T-helper 1 cell treated with Interleukin-12 subunit alpha and Interleukin-12 subunit beta and Interleukin-4 antibody, amounts not matched to agents 30 μg/mL and 1 μg/mL, for 36 hours (primary cell): ENCODE data around the gene VIT.

ENCODE experiments used
- H3K27ac Mint-ChIP-seq: one replicate; pipeline ENCODE4 v1.8.0; 2021; ENCODE audit warnings: mild to moderate bottlenecking, mixed read lengths
- H3K27me3 Mint-ChIP-seq: one replicate; pipeline ENCODE4 v1.8.0; 2021; ENCODE audit warnings: low read depth, mixed read lengths
- H3K36me3 Mint-ChIP-seq: one replicate; pipeline ENCODE4 v1.8.0; 2021; ENCODE audit warnings: low read depth, mixed read lengths
- H3K4me1 Mint-ChIP-seq: one replicate; pipeline ENCODE4 v1.8.0; 2021; ENCODE audit warnings: low read depth, mixed read lengths
- H3K4me3 Mint-ChIP-seq: one replicate; pipeline ENCODE4 v1.8.0; 2021; ENCODE audit warnings: mild to moderate bottlenecking, moderate library complexity, mixed read lengths
- H3K9me3 Mint-ChIP-seq: one replicate; pipeline ENCODE4 v1.8.0; 2021; ENCODE audit warnings: mixed read lengths

The VIT gene

DNA sequence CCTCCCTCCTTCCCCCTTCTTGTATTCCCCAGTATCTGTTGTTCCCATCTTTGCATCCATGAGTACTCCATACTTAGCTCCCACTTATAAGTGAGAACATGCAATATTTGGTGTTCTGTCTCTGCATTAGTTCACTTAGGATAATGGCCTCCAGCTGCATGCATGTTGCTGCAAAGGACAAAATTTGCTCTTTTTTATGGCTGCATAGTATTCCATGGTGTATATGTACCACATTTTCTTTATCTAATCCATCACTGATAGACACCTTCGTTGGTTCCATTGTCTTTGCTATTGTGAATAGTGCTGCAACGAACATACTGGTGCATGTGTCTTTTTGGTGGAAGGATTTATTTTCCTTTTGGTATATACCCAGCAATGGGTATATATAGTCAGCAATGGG, 47.4 kb downstream of the VIT start:
- Mint-ChIP-seq H3K27ac (no peak overlapping the region), H3K4me1 (no peaks in the 10 kb centered on the region), H3K4me3 (no peak overlapping the region)

DNA sequence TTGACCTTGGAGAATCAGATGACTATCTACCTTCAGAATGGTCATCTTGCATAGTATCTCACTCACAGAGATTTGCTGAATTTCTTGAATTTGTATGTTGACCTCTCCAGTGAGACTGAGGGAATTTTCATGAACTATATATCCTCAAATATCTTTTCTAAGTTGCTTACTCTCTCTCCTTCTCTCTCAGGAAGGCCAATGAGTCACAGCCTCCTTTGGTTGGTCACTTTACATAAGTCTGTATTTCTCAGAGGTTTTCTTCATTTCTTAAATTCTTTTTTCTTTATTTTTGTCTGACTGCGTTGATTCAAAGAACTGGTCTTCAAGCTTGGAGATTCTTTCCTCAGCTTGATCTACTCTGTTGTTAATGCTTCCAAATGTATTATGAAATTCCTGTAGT, 51.7 kb downstream of the VIT start:
- H3K4me3 Mint-ChIP-seq: no peak overlapping the region
- H3K36me3 Mint-ChIP-seq: no peaks in the 10 kb centered on the region
- H3K27me3 Mint-ChIP-seq: peaks cover 44% of the 10 kb centered on the region
- no peak overlapping the region for H3K27ac Mint-ChIP-seq
- H3K9me3 Mint-ChIP-seq: no peaks in the 10 kb centered on the region
- H3K4me1 Mint-ChIP-seq: no peaks in the 10 kb centered on the region

More for the DNA sequence above, 47.4 kb downstream of the VIT start:
- Mint-ChIP-seq H3K9me3 (no peaks in the 10 kb centered on the region), H3K36me3 (no peaks in the 10 kb centered on the region), H3K27me3 (peaks cover 64% of the 10 kb centered on the region)

DNA sequence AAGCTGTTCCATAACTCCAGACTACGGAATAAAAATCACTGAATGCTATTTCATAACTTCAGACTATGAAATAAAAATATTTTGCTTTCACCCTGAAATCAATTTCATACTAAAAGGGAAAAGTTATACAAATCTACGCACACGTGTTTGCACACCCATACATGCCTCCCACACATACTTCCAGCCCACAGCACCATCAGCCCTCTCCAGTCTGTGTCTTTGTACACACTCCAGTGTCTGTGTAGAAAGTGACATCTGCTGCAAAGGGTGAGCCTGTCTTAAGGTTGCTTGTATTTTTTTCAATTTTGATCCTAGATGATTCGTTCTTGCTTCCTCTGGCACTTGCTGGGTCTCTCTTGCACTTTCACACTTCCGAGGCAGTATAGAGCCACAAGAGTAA, 53.6 kb downstream of the VIT start:
- Mint-ChIP-seq H3K36me3 (no peaks in the 10 kb centered on the region), H3K9me3 (no peaks in the 10 kb centered on the region), H3K4me1 (no peaks in the 10 kb centered on the region), H3K27ac (no peak overlapping the region), H3K4me3 (no peak overlapping the region), H3K27me3 (peaks cover 31% of the 10 kb centered on the region)

DNA sequence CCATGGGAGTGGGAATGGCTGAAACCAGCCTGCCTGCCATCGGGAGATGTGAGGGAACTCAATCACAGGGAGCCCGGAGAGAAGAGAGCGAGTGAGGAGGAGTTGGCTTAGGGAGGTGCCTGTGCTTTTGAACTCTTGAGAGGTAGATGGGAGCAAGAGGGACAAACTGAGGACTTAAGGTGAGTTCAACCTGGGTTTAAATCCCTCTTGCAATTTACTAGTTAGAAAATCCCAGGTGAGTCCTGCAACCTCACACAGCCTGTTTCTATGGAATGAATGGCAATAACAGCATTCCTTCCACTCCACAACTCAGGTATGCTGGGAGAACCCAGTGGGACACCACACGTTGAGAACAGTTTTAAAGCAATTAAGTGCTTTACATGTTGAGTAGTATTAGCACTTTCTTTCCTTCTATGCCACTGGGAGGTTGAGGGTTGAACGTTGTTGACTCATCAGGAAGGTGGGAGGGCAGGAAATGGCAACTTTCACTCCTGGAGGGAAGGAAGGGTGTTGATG, 57.3 kb downstream of the VIT start:
- no peak overlapping the region for H3K4me3 Mint-ChIP-seq

DNA sequence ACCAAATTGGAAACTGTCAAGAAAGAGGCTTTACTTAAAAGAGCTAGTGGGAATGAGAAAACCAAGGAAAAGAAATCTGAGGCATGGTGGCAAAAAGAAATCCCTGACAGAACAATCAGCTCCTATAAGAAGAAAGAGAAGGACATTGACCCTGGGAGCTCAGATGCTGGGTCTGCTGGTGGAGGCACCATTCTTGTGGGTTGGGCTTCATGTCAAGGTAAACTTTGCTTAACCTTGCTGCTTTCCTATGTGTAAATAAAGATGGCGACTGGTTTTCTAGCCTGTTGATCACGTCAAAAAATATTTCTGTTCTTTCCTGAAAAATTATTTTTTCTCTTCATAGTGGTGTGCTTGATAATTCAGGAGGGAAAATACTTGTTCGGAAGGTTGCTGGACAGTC, 58.1 kb downstream of the VIT start:
- H3K27ac Mint-ChIP-seq: no peak overlapping the region
- H3K27me3 Mint-ChIP-seq: peaks cover 5% of the 10 kb centered on the region
- H3K4me3 Mint-ChIP-seq: no peak overlapping the region
- H3K4me1 Mint-ChIP-seq: no peaks in the 10 kb centered on the region
- no peaks in the 10 kb centered on the region for H3K36me3 Mint-ChIP-seq
- H3K9me3 Mint-ChIP-seq: no peaks in the 10 kb centered on the region

More for the DNA sequence above, 57.3 kb downstream of the VIT start:
- no peaks in the 10 kb centered on the region for H3K4me1 Mint-ChIP-seq
- H3K27ac Mint-ChIP-seq: no peak overlapping the region
- H3K36me3 Mint-ChIP-seq: no peaks in the 10 kb centered on the region
- peaks cover 9% of the 10 kb centered on the region for H3K27me3 Mint-ChIP-seq
- no peaks in the 10 kb centered on the region for H3K9me3 Mint-ChIP-seq

DNA sequence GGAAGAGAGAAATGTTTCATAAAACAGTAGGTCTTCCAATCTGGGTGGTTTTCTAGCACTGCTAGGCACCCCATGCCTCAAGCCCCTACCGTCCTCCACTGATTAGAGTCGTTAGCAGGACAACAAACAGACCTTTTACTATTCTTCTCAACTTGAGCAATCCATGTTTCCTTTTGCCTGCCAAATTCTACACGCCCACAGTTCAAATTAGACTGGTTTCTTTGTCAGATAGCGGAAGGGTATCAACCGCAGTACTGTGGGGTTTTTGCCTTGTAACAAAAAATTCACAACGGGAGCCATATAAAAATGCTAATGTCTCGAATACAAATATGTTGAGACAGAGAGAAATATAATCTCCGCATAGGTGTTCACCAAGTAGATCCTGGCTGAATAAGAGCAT, 59.9 kb downstream of the VIT start:
- Mint-ChIP-seq H3K4me3 (no peak overlapping the region), H3K27me3 (peaks cover 5% of the 10 kb centered on the region), H3K4me1 (no peaks in the 10 kb centered on the region), H3K36me3 (no peaks in the 10 kb centered on the region), H3K27ac (no peak overlapping the region), H3K9me3 (no peaks in the 10 kb centered on the region)

DNA sequence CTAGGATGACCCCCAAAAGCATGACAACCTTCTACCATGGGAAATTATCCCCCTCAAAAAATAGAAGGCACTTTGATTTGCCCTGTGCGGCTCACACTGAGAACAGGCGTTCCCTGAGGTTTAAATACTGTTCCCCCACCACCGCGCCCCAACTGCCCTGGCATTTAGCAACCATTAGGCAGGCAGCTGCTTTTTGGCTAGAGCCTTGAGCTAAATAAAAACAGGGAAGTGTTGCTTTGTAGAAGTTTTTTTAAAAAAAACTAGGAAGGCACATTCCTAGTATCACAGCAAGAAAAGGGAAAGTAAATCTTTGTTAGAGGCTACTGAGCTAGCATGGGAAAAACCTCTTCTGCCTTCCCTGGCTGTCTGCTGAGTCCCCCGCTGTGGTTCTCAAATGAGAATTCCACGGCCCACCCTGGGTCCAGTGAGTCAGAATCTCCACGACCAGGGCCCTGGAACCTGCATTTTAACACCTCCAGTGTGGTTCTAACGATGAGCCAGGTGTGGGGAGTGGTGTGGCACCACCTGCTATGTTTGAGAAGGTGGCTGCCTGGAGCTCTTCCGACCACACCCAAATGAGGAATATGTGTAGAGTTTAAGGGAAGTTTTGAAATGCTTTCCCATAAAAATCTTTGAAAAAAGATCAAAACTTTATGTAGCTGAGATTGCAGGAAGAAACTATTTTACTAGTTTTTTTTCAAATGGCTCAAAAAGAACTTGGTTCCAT, 66.4 kb downstream of the VIT start:
- H3K36me3 Mint-ChIP-seq: no peaks in the 10 kb centered on the region

DNA sequence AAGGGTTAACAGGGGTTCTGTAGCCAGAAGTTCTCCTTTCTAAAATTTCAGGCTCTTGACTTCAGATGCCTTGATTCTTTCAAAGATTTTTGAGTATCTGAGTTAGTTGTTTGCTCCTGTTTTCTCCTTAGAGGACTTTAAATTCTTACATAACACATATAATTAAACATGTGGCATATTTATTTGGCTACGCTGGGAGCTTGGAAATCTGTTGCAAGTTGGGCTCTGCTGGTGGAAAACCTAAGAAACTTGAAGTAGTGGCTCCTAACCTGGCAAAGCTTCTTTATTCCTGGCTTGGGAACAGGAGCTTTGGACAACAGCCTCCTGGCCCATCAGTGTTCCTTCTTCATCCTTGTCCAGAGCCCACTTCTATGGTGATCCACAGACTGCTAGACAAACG, 72.6 kb downstream of the VIT start:
- peaks cover 8% of the 10 kb centered on the region for H3K27me3 Mint-ChIP-seq
- H3K36me3 Mint-ChIP-seq: no peaks in the 10 kb centered on the region
- H3K4me1 Mint-ChIP-seq: peaks cover 4% of the 10 kb centered on the region
- H3K27ac Mint-ChIP-seq: no peak overlapping the region
- peaks cover 4% of the 10 kb centered on the region for H3K9me3 Mint-ChIP-seq
- H3K4me3 Mint-ChIP-seq: no peak overlapping the region

More for the DNA sequence above, 66.4 kb downstream of the VIT start:
- Mint-ChIP-seq H3K27ac (no peak overlapping the region), H3K4me1 (no peaks in the 10 kb centered on the region), H3K4me3 (no peak overlapping the region), H3K27me3 (peaks cover 5% of the 10 kb centered on the region), H3K9me3 (peaks cover 4% of the 10 kb centered on the region)

DNA sequence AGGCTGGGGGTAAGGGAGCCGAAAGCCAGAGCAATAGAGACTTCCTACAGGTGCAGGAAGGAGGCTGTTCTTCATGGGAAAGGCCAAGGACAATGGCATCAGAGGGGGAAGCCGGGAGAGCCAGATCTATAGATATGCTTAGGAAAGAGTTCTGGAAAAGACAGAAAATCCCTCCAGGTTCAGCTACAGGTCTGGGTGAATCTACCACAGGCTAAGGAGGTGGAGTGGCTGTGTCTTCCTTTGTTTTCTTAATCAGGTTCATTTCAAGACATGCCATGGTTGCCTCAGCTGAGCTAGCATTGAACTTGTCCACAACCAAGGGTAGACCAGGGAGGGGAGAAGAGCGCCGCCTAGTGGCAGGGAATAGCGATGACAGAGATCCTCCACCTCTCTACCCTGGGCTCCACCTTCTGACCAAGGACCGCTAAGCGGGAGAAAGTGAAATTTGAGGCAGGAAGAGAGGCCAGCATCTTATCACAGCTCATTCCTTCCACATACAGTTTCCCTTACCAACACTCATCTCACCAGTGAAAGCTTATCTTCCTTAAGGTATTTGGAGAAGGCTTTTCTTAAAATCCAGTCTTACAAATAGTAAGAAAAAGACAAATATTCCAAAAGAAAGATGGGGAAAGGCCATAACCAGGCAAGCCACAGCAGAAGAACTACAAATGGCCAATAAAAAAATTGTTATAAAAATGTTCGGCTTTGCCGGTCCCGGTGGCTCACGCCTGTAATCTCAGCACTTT, 74.2 kb downstream of the VIT start:
- Mint-ChIP-seq H3K27ac (no peak overlapping the region), H3K36me3 (no peaks in the 10 kb centered on the region), H3K4me3 (no peak overlapping the region), H3K27me3 (peaks cover 11% of the 10 kb centered on the region), H3K4me1 (peaks cover 4% of the 10 kb centered on the region), H3K9me3 (no peaks in the 10 kb centered on the region)

DNA sequence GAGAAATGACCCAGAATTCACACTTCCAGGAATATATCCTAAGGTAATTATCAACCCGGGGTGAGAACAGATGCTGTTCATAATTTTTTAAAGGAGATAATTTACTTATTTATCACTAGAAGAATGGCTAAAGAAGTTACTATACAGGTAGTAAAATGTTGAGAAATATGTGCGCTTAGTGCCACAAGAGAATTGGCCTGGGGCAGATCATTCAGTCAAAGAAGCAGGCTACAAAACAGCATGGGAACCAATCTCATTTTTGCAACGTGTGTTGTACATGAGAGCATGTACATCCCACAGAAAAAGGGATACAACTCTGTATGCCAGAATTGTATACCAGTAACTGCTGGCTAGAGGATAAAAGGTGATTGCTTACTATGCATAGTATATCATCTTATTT, 75.2 kb downstream of the VIT start:
- no peaks in the 10 kb centered on the region for H3K9me3 Mint-ChIP-seq
- H3K27ac Mint-ChIP-seq: no peak overlapping the region
- H3K4me3 Mint-ChIP-seq: no peak overlapping the region
- no peaks in the 10 kb centered on the region for H3K36me3 Mint-ChIP-seq
- H3K27me3 Mint-ChIP-seq: peaks cover 11% of the 10 kb centered on the region
- peaks cover 4% of the 10 kb centered on the region for H3K4me1 Mint-ChIP-seq

DNA sequence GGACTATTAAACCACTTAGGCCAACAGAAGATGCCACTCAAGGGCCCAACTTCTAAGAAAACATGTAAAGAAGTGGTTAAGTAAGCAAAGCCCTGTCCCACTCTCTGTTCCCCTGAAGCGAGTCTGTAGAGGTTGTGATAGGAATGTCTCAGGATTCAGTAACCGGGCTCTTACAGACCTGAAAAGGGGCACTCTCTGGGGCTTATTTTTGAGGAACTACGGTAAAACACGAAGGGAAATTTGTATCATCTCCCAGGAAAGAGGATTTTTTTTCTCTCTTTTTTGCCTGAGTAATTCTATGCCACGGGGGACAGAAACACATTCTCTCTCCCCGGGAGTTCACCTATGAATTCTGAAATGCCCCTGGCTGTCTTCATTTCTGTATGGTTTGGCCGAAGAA, 77.4 kb downstream of the VIT start:
- H3K36me3 Mint-ChIP-seq: no peaks in the 10 kb centered on the region
- H3K4me1 Mint-ChIP-seq: peaks cover 4% of the 10 kb centered on the region
- no peaks in the 10 kb centered on the region for H3K9me3 Mint-ChIP-seq
- H3K27me3 Mint-ChIP-seq: peaks cover 11% of the 10 kb centered on the region
- H3K27ac Mint-ChIP-seq: no peak overlapping the region
- H3K4me3 Mint-ChIP-seq: no peak overlapping the region

DNA sequence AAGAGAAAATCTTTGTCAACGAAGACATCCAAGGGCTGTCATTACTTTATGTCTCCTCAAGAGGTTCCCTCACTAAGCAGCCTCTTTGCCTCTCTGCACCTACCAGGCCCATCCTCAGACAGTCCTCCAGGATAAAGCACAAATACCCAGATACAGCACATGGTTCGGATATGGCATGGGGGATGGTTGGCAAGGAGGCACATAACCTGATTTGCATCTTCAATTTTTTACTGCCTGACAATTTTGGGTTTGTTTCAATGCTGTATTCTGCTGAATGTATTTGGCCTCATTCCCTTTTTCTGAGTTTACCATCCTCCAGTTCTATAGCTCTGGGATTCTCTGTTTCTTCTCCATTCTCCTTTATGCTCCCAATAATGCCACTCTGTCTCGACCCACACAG, 78.8 kb downstream of the VIT start:
- H3K27me3 Mint-ChIP-seq: peaks cover 8% of the 10 kb centered on the region
- H3K27ac Mint-ChIP-seq: no peak overlapping the region
- H3K36me3 Mint-ChIP-seq: no peaks in the 10 kb centered on the region
- H3K4me1 Mint-ChIP-seq: peaks cover 4% of the 10 kb centered on the region
- no peak overlapping the region for H3K4me3 Mint-ChIP-seq
- no peaks in the 10 kb centered on the region for H3K9me3 Mint-ChIP-seq

DNA sequence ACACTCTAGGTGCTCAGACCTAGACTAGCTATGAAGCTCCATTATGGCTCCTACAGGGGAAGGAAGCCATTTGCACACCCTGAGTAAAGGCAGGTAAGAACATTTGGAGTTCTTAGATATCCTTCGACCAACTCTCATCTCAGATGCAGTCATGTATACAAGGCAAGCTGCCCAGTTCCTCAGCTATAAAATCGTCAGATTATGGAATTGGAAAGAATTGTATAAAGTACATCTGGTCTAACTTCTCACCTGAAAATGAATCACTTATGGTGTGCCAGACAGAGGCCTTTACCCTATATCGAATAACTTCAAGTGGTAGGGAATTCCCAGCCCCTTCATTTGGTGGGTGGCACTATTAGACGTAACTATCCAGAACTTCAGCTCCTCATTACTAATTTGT, 79.3 kb downstream of the VIT start:
- Mint-ChIP-seq H3K27ac (no peak overlapping the region), H3K27me3 (peaks cover 4% of the 10 kb centered on the region), H3K36me3 (no peaks in the 10 kb centered on the region), H3K4me1 (peaks cover 1% of the 10 kb centered on the region), H3K4me3 (no peak overlapping the region), H3K9me3 (no peaks in the 10 kb centered on the region)

DNA sequence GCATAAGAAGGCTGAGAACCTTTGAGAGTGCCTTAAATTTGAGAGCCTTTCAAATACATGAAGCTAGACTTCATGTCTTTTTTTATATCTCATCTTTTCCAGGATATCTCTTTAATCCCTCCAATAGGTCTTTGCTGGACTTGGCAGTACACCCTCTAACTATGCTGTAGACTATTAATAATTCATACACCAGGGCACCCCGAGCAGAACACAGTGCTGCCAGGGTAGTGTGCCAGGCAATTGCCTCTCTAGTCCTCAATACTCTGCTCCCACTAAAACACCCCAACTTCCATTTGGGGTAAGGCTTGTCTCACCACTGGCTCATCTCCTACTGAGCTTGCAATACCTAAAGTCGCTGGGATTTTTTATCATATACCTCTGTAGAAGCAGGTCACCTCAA, 80.8 kb downstream of the VIT start:
- H3K27me3 Mint-ChIP-seq: peaks cover 8% of the 10 kb centered on the region
- H3K27ac Mint-ChIP-seq: no peak overlapping the region
- H3K9me3 Mint-ChIP-seq: no peaks in the 10 kb centered on the region
- H3K4me1 Mint-ChIP-seq: no peaks in the 10 kb centered on the region
- H3K4me3 Mint-ChIP-seq: no peak overlapping the region
- H3K36me3 Mint-ChIP-seq: no peaks in the 10 kb centered on the region

DNA sequence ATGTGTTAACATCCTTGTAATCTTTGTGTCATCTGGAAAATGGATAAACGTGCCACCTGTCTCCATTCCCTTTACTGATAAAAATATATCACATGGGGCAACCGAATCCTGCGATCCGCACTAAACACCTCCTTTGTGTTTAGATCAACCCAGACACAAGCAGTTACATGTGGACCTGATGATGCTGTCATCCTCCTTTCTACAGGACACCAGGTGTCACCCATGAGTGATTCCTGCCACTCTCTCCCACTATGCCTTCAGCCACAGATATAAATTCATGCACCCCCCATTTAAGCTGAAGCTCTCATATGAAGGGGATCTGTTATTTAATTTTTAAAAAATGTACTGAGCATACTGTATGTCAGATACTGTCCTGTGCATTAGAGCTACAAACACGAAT, 81.3 kb downstream of the VIT start:
- no peak overlapping the region for H3K4me3 Mint-ChIP-seq
- no peaks in the 10 kb centered on the region for H3K4me1 Mint-ChIP-seq
- H3K27me3 Mint-ChIP-seq: peaks cover 13% of the 10 kb centered on the region
- H3K27ac Mint-ChIP-seq: no peak overlapping the region
- H3K36me3 Mint-ChIP-seq: no peaks in the 10 kb centered on the region
- no peaks in the 10 kb centered on the region for H3K9me3 Mint-ChIP-seq
